T47D (cell line): Measurements from ENCODE around the gene RAP1GAP2.
A peak's percentile ranks its signal among the peaks of the same experiment; 100 is the strongest.
"Not testable (repeated sequence)": the region's sequence is repeated elsewhere in the genome, so short reads cannot be mapped to it uniquely, and the experiment has no call there.

Experiments
- DNase-seq, 2 experiments: peaks; one replicate each; pipeline versions ENCODE4 v3.0.0 to v3.0.0-alpha.2; 2011 to 2012; ENCODE audit warnings: low read depth in 1 of 2, low spot score in 1 of 2
- JUND ChIP-seq: IDR thresholded peaks from 2 replicates; pipeline ENCODE4 v1.6.1; 2012; ENCODE audit warnings: low read depth
- in situ Hi-C: cut with HindIII; loops from 2 replicates; pipeline ENCODE4 v1.10.0; 2016; ENCODE audit warnings: low sequenced_read_pairs, low pct_unique_long_range_greater_than_20kb

Gene RAP1GAP2

DNA sequence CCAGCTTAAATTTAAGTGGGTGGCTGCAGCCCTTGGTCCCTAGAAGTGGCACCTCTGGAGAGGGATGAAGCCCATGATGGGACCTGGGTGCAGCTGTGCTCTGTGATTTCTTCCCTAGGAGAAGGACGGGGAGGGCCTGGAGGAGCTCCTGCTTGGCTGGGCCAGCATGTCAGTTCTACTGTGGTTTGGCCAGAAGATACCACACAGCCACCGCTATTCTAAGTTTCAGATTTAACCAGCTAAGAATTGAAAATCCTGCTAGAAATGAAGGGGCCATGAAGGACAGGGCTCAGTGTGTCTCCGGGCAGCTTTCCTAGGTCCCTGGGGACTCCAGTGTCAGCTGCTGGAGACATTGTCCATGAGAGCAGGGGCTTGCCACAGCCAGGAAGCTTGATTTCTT, 9.7 kb downstream of the RAP1GAP2 start:
- no peak for TF ChIP-seq JUND
- in situ Hi-C loops: no loop called here
- no peak for DNase-seq

DNA sequence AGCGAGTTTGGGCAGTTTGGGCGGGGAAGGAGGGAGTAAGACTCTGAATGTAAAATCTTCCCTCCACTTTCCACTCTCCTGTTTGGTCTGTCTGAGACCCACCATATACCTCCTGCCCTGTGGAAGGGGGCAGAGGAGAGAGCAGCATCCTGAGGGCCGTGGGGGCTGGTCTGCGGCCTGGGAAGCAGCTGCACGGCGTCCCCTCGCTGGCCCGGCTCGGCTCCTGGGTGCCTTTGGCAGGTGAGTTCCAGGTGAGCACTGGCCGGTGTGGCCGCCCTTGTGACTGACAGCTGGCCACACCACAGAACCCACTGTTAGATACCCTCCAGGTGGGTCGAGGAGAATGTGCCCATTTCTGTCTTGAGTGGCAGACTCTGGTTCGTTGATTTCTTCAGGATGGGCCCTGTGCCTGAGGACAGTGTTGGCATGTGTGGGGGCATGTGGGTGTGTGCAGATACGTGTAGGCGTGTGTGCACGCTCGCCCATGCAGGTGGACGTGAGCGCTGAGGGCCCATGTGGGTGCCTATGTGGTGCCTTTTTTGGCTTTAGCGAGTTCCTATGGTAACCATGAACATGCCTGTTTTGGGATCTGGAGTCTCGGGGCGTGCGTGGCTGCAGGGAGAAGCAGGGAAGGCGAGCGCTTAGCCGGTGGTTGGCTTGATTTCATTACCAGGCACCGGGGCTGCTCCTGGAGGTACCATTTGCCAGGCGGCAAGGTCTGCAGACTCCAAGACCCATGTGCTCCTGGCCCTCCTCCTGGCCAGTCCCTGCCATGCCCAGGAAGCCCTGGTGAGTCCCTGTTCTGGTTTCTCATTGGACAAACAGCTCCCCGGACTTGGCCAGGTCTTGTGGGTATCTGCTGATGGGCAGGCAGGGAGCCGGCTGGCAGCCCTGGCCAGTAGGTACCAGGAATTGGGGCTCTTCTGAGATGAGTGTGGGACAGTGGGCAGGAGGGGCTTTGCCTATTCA, 12.4 kb downstream of the RAP1GAP2 start:
- in situ Hi-C loops: no loop called here
- no peak for DNase-seq
- no peak for TF ChIP-seq JUND

DNA sequence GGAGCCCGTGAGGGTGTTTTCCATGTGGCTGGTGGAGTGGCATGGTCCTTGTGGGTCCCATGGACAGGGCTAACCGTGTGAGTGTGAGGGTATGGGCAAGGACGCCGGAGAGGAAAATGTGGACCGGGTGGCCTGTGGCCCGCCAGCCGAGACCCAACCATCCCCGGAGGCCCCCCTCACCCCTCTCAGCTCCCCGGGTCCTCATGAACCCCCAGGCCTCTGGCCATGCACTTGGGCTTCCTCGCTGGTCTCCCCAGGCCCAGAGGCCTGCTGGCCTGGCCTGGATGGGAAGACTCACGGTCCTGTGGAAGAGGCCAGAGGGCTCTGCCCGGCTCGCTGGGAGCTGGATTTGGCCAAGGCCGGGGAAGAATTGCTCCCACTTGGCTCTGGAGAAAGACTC, 13.1 kb downstream of the RAP1GAP2 start:
- TF ChIP-seq JUND: no peak
- DNase-seq: no peak
- in situ Hi-C loops: no loop called here

- in situ Hi-C loops: no loop called here
- no peak for TF ChIP-seq JUND
- DNase-seq: no peak
Observed at GRCh38 chr17:2814049-2814448, 17.8 kb downstream of the RAP1GAP2 start.

GRCh38 chr17:2814481-2815341, 18.5 kb downstream of the RAP1GAP2 start:
- in situ Hi-C loops: no loop called here
- DNase-seq: no peak
- no peak for TF ChIP-seq JUND

DNA sequence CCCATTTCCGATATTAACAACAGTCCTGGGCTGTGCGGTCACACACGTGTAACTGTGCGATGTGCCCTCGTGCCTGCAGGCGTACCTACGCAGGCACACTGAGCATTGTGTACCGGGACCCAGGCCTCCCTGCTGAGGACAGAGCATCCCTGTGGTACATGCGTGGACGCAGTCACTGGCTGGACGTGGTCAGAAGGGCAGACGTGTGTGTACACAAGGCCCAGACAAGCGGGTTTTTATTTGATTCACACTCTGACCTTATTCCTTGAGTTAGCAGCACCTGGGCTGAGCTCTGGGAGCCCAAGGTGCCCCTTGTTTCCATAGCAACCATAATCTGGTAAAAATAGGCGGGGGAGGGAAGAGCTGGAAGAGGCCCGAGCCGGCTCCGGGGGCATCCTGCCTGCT, 19.5 kb downstream of the RAP1GAP2 start:
- no peak for TF ChIP-seq JUND
- peak in 1 of 2 experiments; percentile 42 for DNase-seq
- in situ Hi-C loops: no loop called here

- DNase-seq: no peak
- TF ChIP-seq JUND: no peak
- in situ Hi-C loops: no loop called here
Observed at GRCh38 chr17:2816688-2817087, 20.4 kb downstream of the RAP1GAP2 start.

- in situ Hi-C loops, DNase-seq: not testable (repeated sequence)
Observed at GRCh38 chr17:2819294-2819693, 23.1 kb downstream of the RAP1GAP2 start.

GRCh38 chr17:2819921-2820501, 23.8 kb downstream of the RAP1GAP2 start:
- no peak for DNase-seq
- in situ Hi-C loops: no loop called here
- no peak for TF ChIP-seq JUND

DNA sequence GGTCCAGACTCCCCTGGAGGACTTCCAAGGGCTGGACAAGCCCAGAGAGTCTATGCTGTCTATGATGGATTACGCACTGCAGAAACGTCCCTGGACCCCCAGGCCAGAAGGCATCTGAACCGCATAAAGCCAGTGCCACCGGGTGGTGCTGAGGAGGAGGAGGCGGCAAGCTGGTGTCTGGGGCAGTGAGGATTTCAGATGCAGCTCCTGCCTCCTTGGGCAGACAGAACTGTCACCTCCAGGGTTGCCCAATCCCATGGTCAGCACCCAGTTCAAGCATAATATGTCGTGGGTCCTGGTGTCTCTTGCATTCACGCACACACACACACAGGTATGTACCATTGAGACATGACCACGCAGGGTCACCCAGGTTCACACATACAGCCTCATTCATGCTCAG, 25.6 kb downstream of the RAP1GAP2 start:
- in situ Hi-C loops: no loop called here
- TF ChIP-seq JUND: no peak
- no peak for DNase-seq

DNA sequence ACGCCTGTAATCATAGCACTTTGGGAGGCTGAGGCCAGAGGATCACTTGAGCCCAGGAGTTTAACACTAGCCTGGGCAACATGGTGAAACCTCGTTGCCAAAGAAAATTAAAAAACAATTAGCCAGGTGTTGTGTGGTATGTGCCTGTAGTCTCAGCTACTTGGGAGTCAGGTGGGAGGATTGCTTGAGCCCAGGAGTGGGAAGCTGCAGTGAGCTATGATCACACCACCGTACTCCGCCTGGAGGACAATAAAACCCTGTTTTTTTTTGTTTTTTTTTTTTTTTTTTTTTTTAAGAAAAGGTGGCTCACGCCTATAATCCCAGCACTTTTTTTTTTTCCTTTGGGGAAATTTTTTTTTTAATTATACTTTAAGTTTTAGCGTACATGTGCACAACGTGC, 26.1 kb downstream of the RAP1GAP2 start:
- TF ChIP-seq JUND: no peak
- no peak for DNase-seq
- in situ Hi-C loops: no loop called here

GRCh38 chr17:2825253-2825970, 29.2 kb downstream of the RAP1GAP2 start:
- no peak for TF ChIP-seq JUND
- DNase-seq: no peak
- in situ Hi-C loops: no loop called here
